K562 (cell line): Measurements from ENCODE around the gene PRR35. TPM values are rescaled to one million over a fixed set of nuclear protein-coding genes. Genes with fewer than 3 reads are reported as not detected.

Source experiments
- BRCA1 ChIP-seq, 2 experiments: fragments of 450-650 bp in 1 of 2; sonication (generic) in 1 of 2; formaldehyde crosslinking in 1 of 2; IDR thresholded peaks; 2 replicates each; pipeline versions ENCODE4 v1.5.0 to v1.6.1; 2017 to 2020; ENCODE audit warnings: mild to moderate bottlenecking in 1 of 2, missing genetic modification reagents in 1 of 2
- ETV6 ChIP-seq, 3 experiments: fragments of 150-350 bp in 1 of 3; sonication (generic) in 1 of 3; formaldehyde crosslinking in 1 of 3; IDR thresholded peaks; 2 replicates each; pipeline versions ENCODE4 v1.6.1 to v1.8.0; 2014 to 2022; ENCODE audit warnings: borderline replicate concordance in 2 of 3, low read depth in 2 of 3, antibody characterized with exemption in 1 of 3, low read length in 1 of 3, mild to moderate bottlenecking in 1 of 3, missing genetic modification reagents in 1 of 3
- HNRNPH1 ChIP-seq: fragments of 200-400 bp; formaldehyde crosslinking; optimal IDR thresholded peaks from 2 replicates; pipeline ENCODE3; 2017; ENCODE audit warnings: low read depth, mild to moderate bottlenecking, low read length, moderate library complexity
- KLF6 ChIP-seq: fragments of 250-450 bp; sonication (Bioruptor Pico); IDR thresholded peaks from 2 replicates; pipeline ENCODE4 v1.4.0; 2020; ENCODE audit warnings: mild to moderate bottlenecking, moderate library complexity, borderline replicate concordance
- MECOM ChIP-seq: fragments of 250-450 bp; sonication (Bioruptor Pico); IDR thresholded peaks from 2 replicates; pipeline ENCODE4 v1.8.0; 2022; ENCODE audit warnings: inconsistent platforms
- MYBL2 ChIP-seq, 2 experiments: fragments of 450-650 bp in 1 of 2; sonication (generic) in 1 of 2; formaldehyde crosslinking in 1 of 2; IDR thresholded peaks; 2 replicates each; pipeline versions ENCODE4 v1.6.1 to v1.8.1; 2017 to 2022; ENCODE audit warnings: borderline replicate concordance in 1 of 2, inconsistent platforms in 1 of 2, low read depth in 1 of 2, mild to moderate bottlenecking in 1 of 2, missing genetic modification reagents in 1 of 2, moderate library complexity in 1 of 2
- NONO ChIP-seq, 2 experiments: fragments of 200-400 bp in 1 of 2; fragments of 450-650 bp in 1 of 2; formaldehyde crosslinking in 1 of 2; IDR thresholded peaks; 2 replicates each; pipeline ENCODE4 v1.6.1; 2017; ENCODE audit warnings: low read depth in 2 of 2, mild to moderate bottlenecking in 2 of 2, moderate library complexity in 2 of 2, low read length in 1 of 2
- PPARD ChIP-seq: fragments of 250-450 bp; sonication (Bioruptor Pico); IDR thresholded peaks from 2 replicates; pipeline ENCODE4 v1.8.0; 2022; ENCODE audit warnings: inconsistent platforms, mild to moderate bottlenecking, moderate library complexity
- RAD51 ChIP-seq: fragments of 450-650 bp; IDR thresholded peaks from 2 replicates; pipeline ENCODE4 v1.7.1; 2016; ENCODE audit warnings: low read depth, mild to moderate bottlenecking, borderline replicate concordance
- RBBP5 ChIP-seq: fragments of 200-600 bp; sonication (generic); IDR thresholded peaks from 2 replicates; pipeline ENCODE4 v1.6.1; 2012; ENCODE audit warnings: borderline replicate concordance, mild to moderate bottlenecking, low read length, control low read depth, inconsistent platforms; ENCODE audit not compliant: insufficient read depth, poor library complexity, severe bottlenecking
- ZNF124 ChIP-seq: sonication (generic); formaldehyde crosslinking; IDR thresholded peaks from 2 replicates; pipeline ENCODE4 v1.8.1; 2022; ENCODE audit warnings: missing genetic modification reagents
- polyA plus RNA-seq, 8 experiments: library from polyadenylated mRNA; depleted of rRNA in 4 of 8; stranded (reverse) in 5 of 8; unstranded in 3 of 8; fragments of >200 nt; fragmentation: Nextera tagmentation in 2 of 8; fragmentation: Illumina TruSeq in 1 of 8; extraction: Ambion mirVana in 2 of 8; extraction: Trizol in 1 of 8; gene quantifications; 2 replicates each; pipeline versions ENCODE4 v1.2.1 to v1.2.3, GENCODE V29; 2011 to 2014; ENCODE audit warnings: inconsistent platforms in 1 of 8, missing spikeins in 1 of 8
- total RNA-seq, 7 experiments: library from RNA; depleted of rRNA in 6 of 7; stranded (reverse); fragments of >200 nt in 6 of 7; fragmentation: Illumina TruSeq in 2 of 7; extraction: Trizol in 2 of 7; gene quantifications; 2 replicates each; pipeline versions ENCODE4 v1.2.1 to v1.2.3, GENCODE V29; 2011 to 2021; ENCODE audit warnings: low replicate concordance in 1 of 7
- TF ChIP-seq, protein P1 (sequence below): fragments of 450-650 bp; IDR thresholded peaks from 2 replicates; pipeline ENCODE4 v1.6.1; 2018; ENCODE audit warnings: mild to moderate bottlenecking, low read depth; ENCODE audit not compliant: partially characterized antibody
- TF ChIP-seq, protein P2 (sequence below): IDR thresholded peaks from 2 replicates; pipeline ENCODE4 v1.6.1; 2011; ENCODE audit not compliant: insufficient read length; ENCODE audit errors: extremely low read depth
- TF ChIP-seq, protein P3 (sequence below): fragments of 250-450 bp; sonication (Bioruptor Pico); IDR thresholded peaks from 2 replicates; pipeline ENCODE4 v1.5.0; 2021
- TF ChIP-seq, protein P4 (sequence below): fragments of 250-450 bp; sonication (Bioruptor Pico); IDR thresholded peaks from 2 replicates; pipeline ENCODE4 v1.5.1; 2021; ENCODE audit warnings: mild to moderate bottlenecking

PRR35 gene
- total and polyA plus RNA-seq, 9 of the 15 experiments (the other 6 are each of a cell fraction or from before 2014, with no cell fraction given), result 0.17 to 0.45 (median 0.21) TPM; not detected in 5

DNA sequence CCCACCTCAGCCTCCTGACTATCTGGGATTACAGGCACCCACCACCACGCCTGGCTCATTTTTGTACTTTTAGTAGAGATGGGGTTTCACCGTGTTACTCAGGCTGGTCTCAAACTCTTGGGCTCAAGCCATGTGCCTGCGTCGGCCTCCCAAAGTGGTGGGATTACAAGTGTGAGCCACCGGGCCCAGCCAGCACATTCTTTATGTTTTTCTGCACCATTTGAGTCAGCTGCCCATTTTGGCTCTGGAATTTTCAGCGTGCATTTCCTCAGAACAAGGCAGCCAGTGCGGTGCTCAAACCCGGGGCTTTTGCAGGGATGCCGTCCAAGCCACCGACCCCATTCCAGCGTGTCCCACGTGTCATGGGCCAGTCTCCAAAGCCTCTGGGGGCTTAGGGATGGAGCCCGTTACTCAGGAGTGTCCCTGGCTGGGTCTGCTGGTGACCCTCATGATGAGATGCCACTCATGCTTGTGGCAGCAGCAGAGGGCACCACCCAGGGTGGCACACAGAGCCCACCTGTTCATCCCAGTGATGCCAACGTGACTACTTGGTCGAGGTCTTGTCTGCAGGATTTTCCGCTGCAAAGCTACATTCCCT, 26.0 kb downstream of the PRR35 start (continued):
- TF ChIP-seq RBBP5 (no peak), PPARD (CRISPR knock-in tag) (no peak), HNRNPH1 (no peak), BRCA1 (IDR thresholded peaks at IDR 0.05) (no peak), BRCA1 (CRISPR knock-in tag; IDR thresholded peaks at IDR 0.05) (no peak), KLF6 (no peak), MYBL2 (IDR thresholded peaks at IDR 0.05; ENCODE audit: low read depth) (no peak), MYBL2 (CRISPR knock-in tag; IDR thresholded peaks at IDR 0.05; ENCODE audit: borderline replicate concordance) (no peak), RAD51 (no peak), ZNF124 (CRISPR knock-in tag) (0 out of 2 replicates have a peak, but pooled peaks have one; percentile 48), MECOM (CRISPR knock-in tag) (no peak), NONO (IDR thresholded peaks at IDR 0.05; ENCODE audit: low read depth in 2 of 2, low read length in 1 of 2) (no peak), ETV6 (IDR thresholded peaks at IDR 0.05; ENCODE audit: borderline replicate concordance in 1 of 2, low read depth in 2 of 2, low read length in 1 of 2) (no peak), ETV6 (CRISPR knock-in tag; IDR thresholded peaks at IDR 0.05; ENCODE audit: borderline replicate concordance) (no peak)
- TF ChIP-seq, protein P1, sequence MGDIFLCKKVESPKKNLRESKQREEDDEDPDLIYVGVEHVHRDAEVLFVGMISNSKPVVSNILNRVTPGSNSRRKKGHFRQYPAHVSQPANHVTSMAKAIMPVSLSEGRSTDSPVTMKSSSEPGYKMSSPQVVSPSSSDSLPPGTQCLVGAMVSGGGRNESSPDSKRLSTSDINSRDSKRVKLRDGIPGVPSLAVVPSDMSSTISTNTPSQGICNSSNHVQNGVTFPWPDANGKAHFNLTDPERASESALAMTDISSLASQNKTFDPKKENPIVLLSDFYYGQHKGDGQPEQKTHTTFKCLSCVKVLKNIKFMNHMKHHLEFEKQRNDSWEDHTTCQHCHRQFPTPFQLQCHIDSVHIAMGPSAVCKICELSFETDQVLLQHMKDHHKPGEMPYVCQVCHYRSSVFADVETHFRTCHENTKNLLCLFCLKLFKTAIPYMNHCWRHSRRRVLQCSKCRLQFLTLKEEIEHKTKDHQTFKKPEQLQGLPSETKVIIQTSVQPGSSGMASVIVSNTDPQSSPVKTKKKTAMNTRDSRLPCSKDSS, result no peak
- TF ChIP-seq, protein P2, sequence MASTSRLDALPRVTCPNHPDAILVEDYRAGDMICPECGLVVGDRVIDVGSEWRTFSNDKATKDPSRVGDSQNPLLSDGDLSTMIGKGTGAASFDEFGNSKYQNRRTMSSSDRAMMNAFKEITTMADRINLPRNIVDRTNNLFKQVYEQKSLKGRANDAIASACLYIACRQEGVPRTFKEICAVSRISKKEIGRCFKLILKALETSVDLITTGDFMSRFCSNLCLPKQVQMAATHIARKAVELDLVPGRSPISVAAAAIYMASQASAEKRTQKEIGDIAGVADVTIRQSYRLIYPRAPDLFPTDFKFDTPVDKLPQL, result no peak
- TF ChIP-seq, protein P3, sequence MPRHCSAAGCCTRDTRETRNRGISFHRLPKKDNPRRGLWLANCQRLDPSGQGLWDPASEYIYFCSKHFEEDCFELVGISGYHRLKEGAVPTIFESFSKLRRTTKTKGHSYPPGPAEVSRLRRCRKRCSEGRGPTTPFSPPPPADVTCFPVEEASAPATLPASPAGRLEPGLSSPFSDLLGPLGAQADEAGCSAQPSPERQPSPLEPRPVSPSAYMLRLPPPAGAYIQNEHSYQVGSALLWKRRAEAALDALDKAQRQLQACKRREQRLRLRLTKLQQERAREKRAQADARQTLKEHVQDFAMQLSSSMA (CRISPR knock-in tag), result no peak
- TF ChIP-seq, protein P4, sequence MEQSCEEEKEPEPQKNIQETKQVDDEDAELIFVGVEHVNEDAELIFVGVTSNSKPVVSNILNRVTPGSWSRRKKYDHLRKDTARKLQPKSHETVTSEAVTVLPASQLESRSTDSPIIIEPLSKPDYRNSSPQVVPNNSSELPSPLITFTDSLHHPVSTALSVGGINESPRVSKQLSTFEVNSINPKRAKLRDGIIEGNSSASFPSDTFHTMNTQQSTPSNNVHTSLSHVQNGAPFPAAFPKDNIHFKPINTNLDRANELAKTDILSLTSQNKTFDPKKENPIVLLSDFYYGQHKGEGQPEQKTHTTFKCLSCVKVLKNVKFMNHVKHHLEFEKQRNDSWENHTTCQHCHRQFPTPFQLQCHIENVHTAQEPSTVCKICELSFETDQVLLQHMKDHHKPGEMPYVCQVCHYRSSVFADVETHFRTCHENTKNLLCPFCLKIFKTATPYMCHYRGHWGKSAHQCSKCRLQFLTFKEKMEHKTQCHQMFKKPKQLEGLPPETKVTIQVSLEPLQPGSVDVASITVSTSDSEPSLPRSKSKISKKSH (CRISPR knock-in tag), result no peak
